SK-N-SH (cell line): ENCODE measurements around the gene ZBTB43. TPM values are rescaled to one million over a fixed set of nuclear protein-coding genes. Genes with fewer than 3 reads are reported as not detected.

Experiments used
- CTCF ChIA-PET: fragments of 300-600, 350-600 bp; formaldehyde crosslinking; extraction: SDS; loops from one replicate; lab custom pipeline; 2021; lab: Yijun Ruan, JAX
- POLR2A ChIA-PET: fragments of 350-600 bp; sonication (Branson Sonifier 250); formaldehyde crosslinking; extraction: SDS; loops from one replicate; lab custom pipeline; 2020; ENCODE audit warnings: antibody characterized with exemption, inconsistent platforms; lab: Yijun Ruan, JAX
- DNase-seq: peaks from one replicate; pipeline ENCODE4 v3.0.0; 2012
- H2AFZ ChIP-seq: fragments of 200-600 bp; sonication (generic); 2 replicates; pipeline ENCODE4 v1.8.1; 2016; ENCODE audit warnings: antibody characterized with exemption, mild to moderate bottlenecking, low read depth
- H3F3A ChIP-seq: fragments of 200-600 bp; sonication (generic); replicated peaks from 2 replicates; pipeline ENCODE3; 2016; ENCODE audit warnings: antibody characterized with exemption, mild to moderate bottlenecking; ENCODE audit not compliant: insufficient read depth
- H3K27ac ChIP-seq, 2 experiments: fragments of 200-500 bp in 1 of 2; fragments of 200-600 bp in 1 of 2; sonication (Bioruptor generic) in 1 of 2; sonication (generic), shearing (Covaris generic) in 1 of 2; 2 replicates each; pipeline versions ENCODE4 v1.5.1 to v1.6.1; 2014 to 2016; ENCODE audit warnings: low read depth in 2 of 2, inconsistent platforms in 1 of 2, low read length in 1 of 2, mild to moderate bottlenecking in 1 of 2, mixed read lengths in 1 of 2
- H3K27me3 ChIP-seq: fragments of 200-600 bp; sonication (generic), shearing (Covaris generic); 2 replicates; pipeline ENCODE4 v1.6.1; 2016; ENCODE audit warnings: mixed run types; ENCODE audit not compliant: insufficient read depth
- H3K36me3 ChIP-seq, 2 experiments: fragments of 200-500 bp in 1 of 2; fragments of 200-600 bp in 1 of 2; sonication (Bioruptor generic) in 1 of 2; sonication (generic) in 1 of 2; replicated peaks in 1 of 2; 2 replicates each; pipeline versions ENCODE3 to v1.5.1; 2014 to 2016; ENCODE audit warnings: low read length in 1 of 2, mild to moderate bottlenecking in 1 of 2; ENCODE audit not compliant: insufficient read depth in 2 of 2, control insufficient read depth in 1 of 2
- H3K4me1 ChIP-seq, 2 experiments: fragments of 200-500 bp in 1 of 2; fragments of 200-600 bp in 1 of 2; sonication (Bioruptor generic) in 1 of 2; sonication (generic), shearing (Covaris generic) in 1 of 2; 2 replicates each; pipeline versions ENCODE4 v1.5.1 to v1.6.1; 2014 to 2016; ENCODE audit warnings: low read depth in 1 of 2, low read length in 1 of 2, mixed run types in 1 of 2; ENCODE audit not compliant: insufficient read depth in 2 of 2, control insufficient read depth in 1 of 2
- H3K4me2 ChIP-seq: fragments of 200-600 bp; sonication (generic), shearing (Covaris generic); 2 replicates; pipeline ENCODE4 v1.6.1; 2017; ENCODE audit warnings: mixed run types
- H3K4me3 ChIP-seq, 2 experiments: fragments of 200-500 bp in 1 of 2; fragments of 200-600 bp in 1 of 2; sonication (Bioruptor generic) in 1 of 2; sonication (generic), shearing (Covaris generic) in 1 of 2; 2 replicates each; pipeline versions ENCODE4 v1.5.1 to v1.8.1; 2014 to 2016; ENCODE audit warnings: low read depth in 2 of 2, inconsistent platforms in 1 of 2, low read length in 1 of 2, mild to moderate bottlenecking in 1 of 2, mixed read lengths in 1 of 2, moderate library complexity in 1 of 2
- H3K79me2 ChIP-seq: fragments of 200-600 bp; sonication (generic); 2 replicates; pipeline ENCODE4 v1.8.1; 2017; ENCODE audit warnings: mild to moderate bottlenecking; ENCODE audit not compliant: insufficient read depth
- H3K9ac ChIP-seq: fragments of 200-600 bp; sonication (generic); 2 replicates; pipeline ENCODE4 v1.6.1; 2017; ENCODE audit warnings: mixed run types
- H3K9me2 ChIP-seq: fragments of 200-600 bp; sonication (generic); 2 replicates; pipeline ENCODE4 v1.6.1; 2017; ENCODE audit warnings: mixed run types
- H3K9me3 ChIP-seq: fragments of 200-600 bp; sonication (generic); 2 replicates; pipeline ENCODE4 v1.6.1; 2017; ENCODE audit warnings: mixed run types, mild to moderate bottlenecking, moderate library complexity
- H4K20me1 ChIP-seq: fragments of 200-600 bp; sonication (generic); 2 replicates; pipeline ENCODE4 v1.6.1; 2017; ENCODE audit warnings: mild to moderate bottlenecking, mixed run types; ENCODE audit not compliant: insufficient read depth
- ELF1 ChIP-seq: IDR thresholded peaks from 2 replicates; pipeline ENCODE4 v1.4.0; 2012
- EZH2phosphoT487 ChIP-seq: fragments of 200-600 bp; sonication (generic); IDR thresholded peaks from 2 replicates; pipeline ENCODE4 v1.6.1; 2017; ENCODE audit warnings: low read depth, mixed run types, mild to moderate bottlenecking, antibody characterized with exemption, moderate library complexity, borderline replicate concordance
- FOSL2 ChIP-seq: IDR thresholded peaks from 2 replicates; pipeline ENCODE4 v1.4.0; 2012; ENCODE audit warnings: low read depth, mild to moderate bottlenecking, moderate library complexity, borderline replicate concordance
- FOXJ3 ChIP-seq: sonication (generic); formaldehyde crosslinking; IDR thresholded peaks from 2 replicates; pipeline ENCODE4 v1.5.1; 2020; ENCODE audit warnings: mild to moderate bottlenecking, missing genetic modification reagents
- FOXM1 ChIP-seq: IDR thresholded peaks from 2 replicates; pipeline ENCODE4 v1.4.0; 2012; ENCODE audit warnings: low read depth, mild to moderate bottlenecking
- JUND ChIP-seq: IDR thresholded peaks from 2 replicates; pipeline ENCODE4 v1.4.0; 2012
- MXI1 ChIP-seq: IDR thresholded peaks from 2 replicates; pipeline ENCODE4 v1.6.1; 2012; ENCODE audit warnings: mild to moderate bottlenecking, low read depth, low read length, improper control_type of control experiment
- PBX3 ChIP-seq: IDR thresholded peaks from 2 replicates; pipeline ENCODE4; 2012
- RAD21 ChIP-seq: IDR thresholded peaks from 2 replicates; pipeline ENCODE4 v1.6.1; 2012; ENCODE audit warnings: mild to moderate bottlenecking, low read length
- RFX5 ChIP-seq: IDR thresholded peaks from 2 replicates; pipeline ENCODE4 v1.6.1; 2012; ENCODE audit warnings: mild to moderate bottlenecking, improper control_type of control experiment, low read length
- RXRA ChIP-seq: IDR thresholded peaks from 2 replicates; pipeline ENCODE4 v1.4.0; 2012; ENCODE audit warnings: low read depth, mild to moderate bottlenecking, borderline replicate concordance
- SMC3 ChIP-seq: IDR thresholded peaks from 2 replicates; pipeline ENCODE4 v1.6.1; 2012; ENCODE audit warnings: low read depth, low read length, improper control_type of control experiment
- TAF1 ChIP-seq: IDR thresholded peaks from 2 replicates; pipeline ENCODE4 v1.6.1; 2012; ENCODE audit warnings: low read depth, mild to moderate bottlenecking, low read length, moderate library complexity, borderline replicate concordance
- TEAD4 ChIP-seq: IDR thresholded peaks from 2 replicates; pipeline ENCODE4 v1.4.0; 2012; ENCODE audit warnings: mild to moderate bottlenecking, borderline replicate concordance; ENCODE audit not compliant: insufficient read depth
- USF1 ChIP-seq: IDR thresholded peaks from 2 replicates; pipeline ENCODE4 v1.4.0; 2012; ENCODE audit warnings: low read depth, borderline replicate concordance
- YY1 ChIP-seq: IDR thresholded peaks from 2 replicates; pipeline ENCODE4 v1.4.0; 2012; ENCODE audit warnings: low read depth, mild to moderate bottlenecking
- ZBTB33 ChIP-seq: IDR thresholded peaks from 2 replicates; pipeline ENCODE4 v1.4.0; 2012; ENCODE audit warnings: low read depth, borderline replicate concordance
- WGBS: methylation state at CpG from one replicate; pipeline ENCODE4 v1.1.6; 2017; ENCODE audit warnings: low lambda C conversion rate; 5-methylcytosine and 5-hydroxymethylcytosine counted together
- polyA plus RNA-seq, 3 experiments: library from polyadenylated mRNA; depleted of rRNA; stranded (reverse); fragments of >200 nt; gene quantifications; 2 replicates each; pipeline ENCODE4 v1.2.3, GENCODE V29; 2012
- TF ChIP-seq, protein P1 (sequence below): fragments of 150-350 bp; IDR thresholded peaks from 2 replicates; pipeline ENCODE4 v1.6.1; 2016; ENCODE audit warnings: mild to moderate bottlenecking, low read depth, low read length
- TF ChIP-seq, protein P2 (sequence below): fragments of 200-600 bp; sonication (generic); IDR thresholded peaks from 2 replicates; pipeline ENCODE4 v1.6.1; 2017; ENCODE audit warnings: antibody characterized with exemption, mild to moderate bottlenecking, moderate library complexity

Gene ZBTB43
- polyA plus RNA-seq, 1 of the 3 experiments (the other 2 are of a cell fraction), result 3.5 TPM

- DNase-seq, result no peak
- H3K79me2 ChIP-seq, result peaks cover 97% of the 10 kb centered on the region
- H3K4me2 ChIP-seq, result no peak overlapping the region
- H3K36me3 ChIP-seq, result peaks cover 30 to 81% of the 10 kb centered on the region in 2 experiments
- peaks cover 16% of the 10 kb centered on the region; the same call in 1 of the 2 replicates for H3K9me3 ChIP-seq
- CTCF ChIA-PET, result no interaction called here
- no peak overlapping the region for H3K4me3 ChIP-seq
- no peak overlapping the region for H2AFZ ChIP-seq
- TF ChIP-seq USF1, result no peak
- no peak for TF ChIP-seq FOSL2
- H3K9ac ChIP-seq, result no peak overlapping the region
- peaks cover 6% of the 10 kb centered on the region; the same call in 1 of the 2 replicates for H4K20me1 ChIP-seq
- H3K9me2 ChIP-seq, result no peaks in the 10 kb centered on the region
- H3K4me1 ChIP-seq, result no peaks in the 10 kb centered on the region; a peak in 1 of 4 replicates
- WGBS, result 98% methylated on average over 11 of the region's 11 CpGs
- H3K27me3 ChIP-seq, result no peaks in the 10 kb centered on the region
- no peak overlapping the region for H3K27ac ChIP-seq
- POLR2A ChIA-PET, result no interaction called here
- H3F3A ChIP-seq, result peaks cover 3% of the 10 kb centered on the region
These were observed 8.2 kb downstream of the ZBTB43 start for GRCh38 chr9:126813072-126813471.

- H3K4me1 ChIP-seq, result no peaks in the 10 kb centered on the region; a peak in 1 of 4 replicates
- H3K4me3 ChIP-seq, result no peak overlapping the region
- H4K20me1 ChIP-seq, result peaks cover 4% of the 10 kb centered on the region; the same call in 1 of the 2 replicates
- no peak overlapping the region for H2AFZ ChIP-seq
- POLR2A ChIA-PET, result no interaction called here
- H3K9me2 ChIP-seq, result no peaks in the 10 kb centered on the region
- H3K36me3 ChIP-seq, result peaks cover 26 to 82% of the 10 kb centered on the region in 2 experiments
- no peak overlapping the region for H3K4me2 ChIP-seq
- H3K9ac ChIP-seq, result no peak overlapping the region
- DNase-seq, result no peak
- H3K9me3 ChIP-seq, result peaks cover 21% of the 10 kb centered on the region; the same call in 1 of the 2 replicates
- TF ChIP-seq RAD21, result no peak
- no peak for TF ChIP-seq PBX3
- no peak for TF ChIP-seq EZH2phosphoT487
- no peak for TF ChIP-seq YY1
- TF ChIP-seq, protein P1, sequence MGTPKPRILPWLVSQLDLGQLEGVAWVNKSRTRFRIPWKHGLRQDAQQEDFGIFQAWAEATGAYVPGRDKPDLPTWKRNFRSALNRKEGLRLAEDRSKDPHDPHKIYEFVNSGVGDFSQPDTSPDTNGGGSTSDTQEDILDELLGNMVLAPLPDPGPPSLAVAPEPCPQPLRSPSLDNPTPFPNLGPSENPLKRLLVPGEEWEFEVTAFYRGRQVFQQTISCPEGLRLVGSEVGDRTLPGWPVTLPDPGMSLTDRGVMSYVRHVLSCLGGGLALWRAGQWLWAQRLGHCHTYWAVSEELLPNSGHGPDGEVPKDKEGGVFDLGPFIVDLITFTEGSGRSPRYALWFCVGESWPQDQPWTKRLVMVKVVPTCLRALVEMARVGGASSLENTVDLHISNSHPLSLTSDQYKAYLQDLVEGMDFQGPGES, result no peak
- no peak for TF ChIP-seq SMC3
- TF ChIP-seq ZBTB33, result no peak
- TF ChIP-seq FOXJ3 (CRISPR knock-in tag), result no peak
- TF ChIP-seq TEAD4, result no peak
- no peak for TF ChIP-seq FOSL2
- TF ChIP-seq, protein P2, sequence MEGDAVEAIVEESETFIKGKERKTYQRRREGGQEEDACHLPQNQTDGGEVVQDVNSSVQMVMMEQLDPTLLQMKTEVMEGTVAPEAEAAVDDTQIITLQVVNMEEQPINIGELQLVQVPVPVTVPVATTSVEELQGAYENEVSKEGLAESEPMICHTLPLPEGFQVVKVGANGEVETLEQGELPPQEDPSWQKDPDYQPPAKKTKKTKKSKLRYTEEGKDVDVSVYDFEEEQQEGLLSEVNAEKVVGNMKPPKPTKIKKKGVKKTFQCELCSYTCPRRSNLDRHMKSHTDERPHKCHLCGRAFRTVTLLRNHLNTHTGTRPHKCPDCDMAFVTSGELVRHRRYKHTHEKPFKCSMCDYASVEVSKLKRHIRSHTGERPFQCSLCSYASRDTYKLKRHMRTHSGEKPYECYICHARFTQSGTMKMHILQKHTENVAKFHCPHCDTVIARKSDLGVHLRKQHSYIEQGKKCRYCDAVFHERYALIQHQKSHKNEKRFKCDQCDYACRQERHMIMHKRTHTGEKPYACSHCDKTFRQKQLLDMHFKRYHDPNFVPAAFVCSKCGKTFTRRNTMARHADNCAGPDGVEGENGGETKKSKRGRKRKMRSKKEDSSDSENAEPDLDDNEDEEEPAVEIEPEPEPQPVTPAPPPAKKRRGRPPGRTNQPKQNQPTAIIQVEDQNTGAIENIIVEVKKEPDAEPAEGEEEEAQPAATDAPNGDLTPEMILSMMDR, result no peak
- no peak for TF ChIP-seq MXI1
- TF ChIP-seq JUND, result no peak
- TF ChIP-seq ELF1, result no peak
- TF ChIP-seq RFX5, result no peak
- TF ChIP-seq TAF1, result no peak
- TF ChIP-seq FOXM1, result no peak
- no peak for TF ChIP-seq RXRA
- TF ChIP-seq, all 33 proteins: peak for 0
- CTCF ChIA-PET, result no interaction called here
- no peaks in the 10 kb centered on the region for H3K27me3 ChIP-seq
- peaks cover 97% of the 10 kb centered on the region for H3K79me2 ChIP-seq
- H3F3A ChIP-seq, result peaks cover 3% of the 10 kb centered on the region
- H3K27ac ChIP-seq, result no peak overlapping the region
These were observed 9.3 kb downstream of the ZBTB43 start for GRCh38 chr9:126814091-126814490.
